Spleen (tissue), 11 donors: ENCODE measurements around the gene ASAP2. TPM values are rescaled to one million over a fixed set of nuclear protein-coding genes. Genes with fewer than 3 reads are reported as not detected.

Source experiments
- DNase-seq: peaks from one replicate; pipeline ENCODE4 v3.0.0-alpha.2; 2020
- H3K27ac ChIP-seq, 8 donors: fragments of 200-600 bp; sonication (generic) in 7 of 8; 1 replicate in 4 of 8; 2 replicates in 4 of 8; pipeline versions ENCODE4 v1.5.0 to v1.8.0; 2016 to 2021; ENCODE audit warnings: inconsistent platforms in 4 of 8, mild to moderate bottlenecking in 4 of 8, moderate library complexity in 1 of 8
- H3K27me3 ChIP-seq, 7 donors: fragments of 200-600 bp; sonication (generic) in 6 of 7; replicated peaks in 1 of 7; 1 replicate in 4 of 7; 2 replicates in 3 of 7; pipeline versions ENCODE4 v1.5.0 to v1.8.0; 2016 to 2021; ENCODE audit warnings: inconsistent platforms in 3 of 7, mild to moderate bottlenecking in 1 of 7
- H3K36me3 ChIP-seq, 6 donors: fragments of 200-600 bp; sonication (generic) in 5 of 6; 1 replicate in 4 of 6; 2 replicates in 2 of 6; pipeline versions ENCODE4 v1.5.0 to v1.8.0; 2016 to 2021; ENCODE audit warnings: inconsistent platforms in 2 of 6
- H3K4me1 ChIP-seq, 6 donors: fragments of 200-600 bp; sonication (generic) in 5 of 6; 1 replicate in 3 of 6; 2 replicates in 3 of 6; pipeline versions ENCODE4 v1.5.0 to v1.8.0; 2016 to 2021; ENCODE audit warnings: inconsistent platforms in 3 of 6
- H3K4me3 ChIP-seq, 8 donors: fragments of 200-600 bp; sonication (generic) in 7 of 8; 1 replicate in 4 of 8; 2 replicates in 4 of 8; pipeline versions ENCODE4 v1.5.0 to v1.8.0; 2016 to 2021; ENCODE audit warnings: inconsistent platforms in 4 of 8, mild to moderate bottlenecking in 4 of 8, moderate library complexity in 2 of 8
- H3K9me3 ChIP-seq, 8 donors: fragments of 200-600 bp; sonication (generic) in 7 of 8; 1 replicate in 4 of 8; 2 replicates in 4 of 8; pipeline versions ENCODE4 v1.5.0 to v1.8.0; 2016 to 2021; ENCODE audit warnings: inconsistent platforms in 4 of 8
- CTCF ChIP-seq, 11 experiments: fragments of 200-600 bp in 7 of 11; fragments of 450-650 bp in 4 of 11; sonication (generic) in 4 of 11; IDR thresholded peaks in 8 of 11; conservative IDR thresholded peaks in 3 of 11; 1 replicate in 7 of 11; 2 replicates in 4 of 11; pipeline versions ENCODE4 v1.4.0 to v1.8.0; 2016 to 2021; ENCODE audit warnings: antibody characterized with exemption in 11 of 11, inconsistent platforms in 4 of 11, mild to moderate bottlenecking in 1 of 11
- POLR2A ChIP-seq, 3 donors: fragments of 450-650 bp; IDR thresholded peaks; one replicate each; pipeline ENCODE4 v1.5.1; 2017; ENCODE audit warnings: antibody characterized with exemption in 3 of 3, mild to moderate bottlenecking in 1 of 3
- POLR2AphosphoS5 ChIP-seq, 3 donors: sonication (generic); formaldehyde crosslinking; IDR thresholded peaks; one replicate each; pipeline ENCODE4 v1.5.1; 2017; ENCODE audit warnings: antibody characterized with exemption in 3 of 3
- WGBS, 5 donors: extraction: QIAGEN DNeasy Blood & Tissue Kit in 3 of 5; methylation state at CpG; one replicate each; pipeline versions ENCODE4 v1.1.5 to v1.1.7; 2013 to 2018; 5-methylcytosine and 5-hydroxymethylcytosine counted together
- intact Hi-C: fragments of 100-400 bp; cut with DNase I; formaldehyde crosslinking; loops from one replicate; pipeline ENCODE4 v1.15.0; 2023; ENCODE audit warnings: low total_unique reads
- polyA plus RNA-seq, 3 donors: library from polyadenylated mRNA; stranded (reverse); fragments of 200-250 nt; gene quantifications; one replicate each; pipeline ENCODE4 v1.2.1, GENCODE V29; 2013
- total RNA-seq, 7 donors: library from RNA; depleted of rRNA in 3 of 7; stranded (reverse); fragments of >200 nt in 3 of 7; fragmentation: NEBNext Ultra II Directional in 4 of 7; extraction: Animal tissue kit (Norgen Biotek cat#: 25700) in 4 of 7; gene quantifications; one replicate each; pipeline versions ENCODE4 v1.1.0 to v1.2.1, GENCODE V29; 2016 to 2021
- donor health status: healthy with polysubstance abuse.
- donor health status: DM: no; HTN: no; CAD: no; lungs with moderate emphysema.
- donor health status: DM: no; HTN: no; CAD: no.
- donor health status: Bipolar disorder and iron deficiency.
- donor health status: healthy.
- donor health status: DM: no; HTN: no; CAD: no.
- donor health status: DM: yes; HTN: yes; CAD: no.

Gene ASAP2
- total and polyA plus RNA-seq, 10 donors = 0.93 to 3.0 (median 2.2) TPM

- TF ChIP-seq CTCF (IDR thresholded peaks at IDR 0.05 in 8 of 11, conservative IDR thresholded peaks at IDR 0.05 in 3 of 11) (no peak), POLR2AphosphoS5 (IDR thresholded peaks at IDR 0.05) (no peak), POLR2A (IDR thresholded peaks at IDR 0.05) (no peak)
- H3K9me3 ChIP-seq = no peaks in the 10 kb centered on the region
- intact Hi-C loops = no loop called here
- no peak overlapping the region for H3K4me3 ChIP-seq
- peaks cover 0 to 38% (median 0%) of the 10 kb centered on the region in 7 donors for H3K27me3 ChIP-seq
- H3K27ac ChIP-seq = no peak overlapping the region
- H3K4me1 ChIP-seq = no peaks in the 10 kb centered on the region
- H3K36me3 ChIP-seq = no peaks in the 10 kb centered on the region
- no peak for DNase-seq
- 48 to 75% (median 58%) methylated on average over 6 of the region's 6 CpGs for WGBS, 5 donors
Observed at GRCh38 chr2:9347411-9347881, 140.8 kb downstream of the ASAP2 start.

- DNase-seq = no peak
- TF ChIP-seq POLR2AphosphoS5 (IDR thresholded peaks at IDR 0.05) (no peak), POLR2A (IDR thresholded peaks at IDR 0.05) (no peak), CTCF (IDR thresholded peaks at IDR 0.05 in 8 of 11, conservative IDR thresholded peaks at IDR 0.05 in 3 of 11) (no peak)
- intact Hi-C loops = no loop called here
- H3K4me3 ChIP-seq = no peak overlapping the region
- WGBS, 5 donors = 86 to 95% (median 91%) methylated on average over 12 of the region's 12 CpGs
- H3K27me3 ChIP-seq = peaks cover 0 to 13% (median 0%) of the 10 kb centered on the region in 7 donors
- H3K4me1 ChIP-seq = peaks cover 0 to 6% (median 0%) of the 10 kb centered on the region in 6 donors
- no peaks in the 10 kb centered on the region for H3K9me3 ChIP-seq
- H3K27ac ChIP-seq = no peak overlapping the region
- H3K36me3 ChIP-seq = no peaks in the 10 kb centered on the region
Observed at GRCh38 chr2:9354318-9354717, 147.7 kb downstream of the ASAP2 start.

- TF ChIP-seq POLR2A (IDR thresholded peaks at IDR 0.05) (no peak), POLR2AphosphoS5 (IDR thresholded peaks at IDR 0.05) (no peak), CTCF (IDR thresholded peaks at IDR 0.05 in 8 of 11, conservative IDR thresholded peaks at IDR 0.05 in 3 of 11) (no peak)
- H3K36me3 ChIP-seq = no peaks in the 10 kb centered on the region
- H3K9me3 ChIP-seq = no peaks in the 10 kb centered on the region
- no peak overlapping the region for H3K27ac ChIP-seq
- intact Hi-C loops = no loop called here
- no peak for DNase-seq
- peaks cover 0 to 6% (median 0%) of the 10 kb centered on the region in 6 donors for H3K4me1 ChIP-seq
- WGBS, 5 donors = 83 to 90% (median 86%) methylated on average over 3 of the region's 3 CpGs
- peaks cover 0 to 13% (median 0%) of the 10 kb centered on the region in 7 donors for H3K27me3 ChIP-seq
- H3K4me3 ChIP-seq = no peak overlapping the region
Observed at GRCh38 chr2:9355270-9355669, 148.7 kb downstream of the ASAP2 start.

GRCh38 chr2:9355716-9356115, 149.1 kb downstream of the ASAP2 start:
- H3K9me3 ChIP-seq = no peaks in the 10 kb centered on the region
- H3K4me3 ChIP-seq = no peak overlapping the region
- 71 to 82% (median 76%) methylated on average over 4 of the region's 4 CpGs for WGBS, 5 donors
- H3K4me1 ChIP-seq = peaks cover 0 to 6% (median 0%) of the 10 kb centered on the region in 6 donors
- peaks cover 0 to 13% (median 0%) of the 10 kb centered on the region in 7 donors for H3K27me3 ChIP-seq
- no peak for DNase-seq
- TF ChIP-seq POLR2A (IDR thresholded peaks at IDR 0.05) (no peak), POLR2AphosphoS5 (IDR thresholded peaks at IDR 0.05) (no peak), CTCF (IDR thresholded peaks at IDR 0.05 in 8 of 11, conservative IDR thresholded peaks at IDR 0.05 in 3 of 11) (no peak)
- H3K36me3 ChIP-seq = no peaks in the 10 kb centered on the region
- intact Hi-C loops = no loop called here
- H3K27ac ChIP-seq = no peak overlapping the region
